Measurements from ENCODE around the gene WASF3.

- TF ChIP-seq, protein P1, sequence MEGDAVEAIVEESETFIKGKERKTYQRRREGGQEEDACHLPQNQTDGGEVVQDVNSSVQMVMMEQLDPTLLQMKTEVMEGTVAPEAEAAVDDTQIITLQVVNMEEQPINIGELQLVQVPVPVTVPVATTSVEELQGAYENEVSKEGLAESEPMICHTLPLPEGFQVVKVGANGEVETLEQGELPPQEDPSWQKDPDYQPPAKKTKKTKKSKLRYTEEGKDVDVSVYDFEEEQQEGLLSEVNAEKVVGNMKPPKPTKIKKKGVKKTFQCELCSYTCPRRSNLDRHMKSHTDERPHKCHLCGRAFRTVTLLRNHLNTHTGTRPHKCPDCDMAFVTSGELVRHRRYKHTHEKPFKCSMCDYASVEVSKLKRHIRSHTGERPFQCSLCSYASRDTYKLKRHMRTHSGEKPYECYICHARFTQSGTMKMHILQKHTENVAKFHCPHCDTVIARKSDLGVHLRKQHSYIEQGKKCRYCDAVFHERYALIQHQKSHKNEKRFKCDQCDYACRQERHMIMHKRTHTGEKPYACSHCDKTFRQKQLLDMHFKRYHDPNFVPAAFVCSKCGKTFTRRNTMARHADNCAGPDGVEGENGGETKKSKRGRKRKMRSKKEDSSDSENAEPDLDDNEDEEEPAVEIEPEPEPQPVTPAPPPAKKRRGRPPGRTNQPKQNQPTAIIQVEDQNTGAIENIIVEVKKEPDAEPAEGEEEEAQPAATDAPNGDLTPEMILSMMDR (conservative IDR thresholded peaks at IDR 0.05; ENCODE audit: low read depth, low read length) = no peak
- no peak for TF ChIP-seq EZH2 (IDR thresholded peaks at IDR 0.05; ENCODE audit: borderline replicate concordance, low read depth, low read length, poor library complexity, severe bottlenecking)
These were observed 14.0 kb downstream of the WASF3 start for GRCh38 chr13:26571518-26571917.

All from A673 (cell line).